COLO829 (cell line): ENCODE data around the gene HNRNPA1.
A peak's percentile ranks its signal among the peaks of the same experiment; 100 is the strongest.
"Not testable (repeated sequence)": the region's sequence is repeated elsewhere in the genome, so short reads cannot be mapped to it uniquely, and the experiment has no call there.

Source experiments
- DNase-seq: peaks from one replicate; pipeline ENCODE4 v3.0.0; 2012; ENCODE audit warnings: low spot score

The HNRNPA1 gene

GRCh38 chr12:54299515-54300224 lies 19.1 kb downstream of the HNRNPA1 start:
- DNase-seq: no peak

DNA sequence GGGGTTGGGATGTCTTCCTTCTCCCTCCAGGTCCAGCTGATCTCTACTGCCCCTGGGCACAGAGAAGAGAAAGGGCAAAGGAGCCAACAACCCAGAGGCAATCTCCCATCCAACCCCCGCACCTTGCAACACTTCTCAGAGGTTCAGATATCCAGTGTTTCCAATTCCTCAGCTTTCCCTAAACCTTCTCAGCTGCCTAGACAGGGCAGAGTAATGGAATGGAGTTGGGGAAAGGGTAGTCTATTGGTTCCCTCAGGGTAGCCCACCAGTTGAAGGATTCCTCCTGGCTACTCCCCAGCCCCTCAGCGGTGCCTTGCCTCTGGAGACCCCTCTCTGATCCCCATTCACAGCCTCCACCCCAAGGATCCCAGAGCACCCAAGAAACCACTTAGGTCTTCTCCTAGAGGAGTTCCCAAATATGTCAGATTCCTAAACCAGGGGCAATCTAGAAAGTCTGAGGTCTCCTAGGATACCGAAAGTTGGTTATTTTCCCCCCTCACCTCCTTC lies 19.8 kb downstream of the HNRNPA1 start:
- no peak for DNase-seq

GRCh38 chr12:54300732-54301427 lies 20.4 kb downstream of the HNRNPA1 start, which contains the start of gene NFE2:
Gene NFE2 (minus strand): TSS chr12:54301015. CDS start chr12:54295248, 5,767 bp downstream.
- peak; percentile 41 for DNase-seq

GRCh38 chr12:54301428-54302048 lies 21.0 kb downstream of the HNRNPA1 start:
- no peak for DNase-seq

- no peak for DNase-seq
Observed at GRCh38 chr12:54303640-54304039, 23.1 kb downstream of the HNRNPA1 start.

- DNase-seq: no peak
Observed at GRCh38 chr12:54304187-54304810, 23.8 kb downstream of the HNRNPA1 start.

DNA sequence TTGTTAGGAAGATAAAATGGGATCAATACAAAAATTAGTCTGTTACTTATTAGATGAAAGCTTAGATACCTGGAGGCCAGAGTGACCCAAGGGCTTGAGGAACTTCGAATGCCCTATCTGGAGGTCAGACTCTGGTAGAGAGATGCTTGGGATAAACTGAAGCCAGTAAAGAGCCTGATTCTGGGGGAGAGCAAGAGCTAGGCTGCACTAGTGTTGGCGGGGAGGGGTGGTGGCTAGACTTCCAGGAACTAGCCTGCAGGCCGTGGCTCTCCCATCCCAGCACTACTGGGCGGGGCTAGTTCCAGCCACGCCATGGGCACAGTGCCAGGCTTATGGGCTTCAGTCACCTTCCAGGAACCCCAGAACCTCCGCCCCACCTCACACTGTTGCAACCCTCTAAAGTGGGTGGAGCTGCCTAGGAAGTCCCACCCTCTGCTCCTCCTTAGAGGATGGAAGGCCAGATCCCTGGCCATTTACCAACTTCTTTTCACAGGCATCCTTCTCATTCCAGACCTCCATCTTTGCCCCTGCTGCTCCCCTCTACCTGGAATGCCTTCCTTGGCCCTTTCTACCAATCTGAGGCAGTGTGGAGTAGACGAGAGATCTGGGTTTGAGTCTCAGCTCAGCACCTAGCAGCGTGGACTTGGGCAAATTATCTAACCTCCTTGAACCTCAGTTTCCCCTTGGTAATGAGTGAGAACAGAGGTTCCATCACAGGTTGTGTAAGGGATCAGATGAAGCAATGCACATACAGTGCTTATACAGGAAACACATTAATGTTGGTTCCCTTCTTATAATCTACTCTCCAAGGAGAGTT lies 26.6 kb downstream of the HNRNPA1 start:
- no peak for DNase-seq

GRCh38 chr12:54311051-54311450 lies 30.5 kb downstream of the HNRNPA1 start:
- no peak for DNase-seq

- DNase-seq: not testable (repeated sequence)
Observed at GRCh38 chr12:54312309-54312708, 31.8 kb downstream of the HNRNPA1 start.

DNA sequence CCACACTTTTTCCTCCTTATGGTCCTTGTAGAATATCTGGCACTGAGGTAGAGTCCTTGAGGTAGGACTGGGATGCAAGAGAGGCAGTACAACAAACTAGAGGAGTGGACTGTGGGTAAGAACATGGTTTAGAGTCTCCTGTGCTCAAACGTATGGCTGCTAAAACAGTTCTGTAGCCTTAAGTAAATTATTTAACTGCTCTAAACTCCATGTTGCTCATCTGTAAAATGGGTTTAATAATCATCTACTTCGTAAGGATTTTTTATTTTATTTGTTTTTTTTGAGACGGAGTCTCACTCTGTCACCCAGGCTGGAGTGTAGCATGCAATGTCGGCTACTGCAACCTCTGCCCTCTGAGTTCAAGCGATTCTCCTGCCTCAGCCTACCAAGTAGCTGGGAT lies 40.8 kb downstream of the HNRNPA1 start:
- no peak for DNase-seq

DNA sequence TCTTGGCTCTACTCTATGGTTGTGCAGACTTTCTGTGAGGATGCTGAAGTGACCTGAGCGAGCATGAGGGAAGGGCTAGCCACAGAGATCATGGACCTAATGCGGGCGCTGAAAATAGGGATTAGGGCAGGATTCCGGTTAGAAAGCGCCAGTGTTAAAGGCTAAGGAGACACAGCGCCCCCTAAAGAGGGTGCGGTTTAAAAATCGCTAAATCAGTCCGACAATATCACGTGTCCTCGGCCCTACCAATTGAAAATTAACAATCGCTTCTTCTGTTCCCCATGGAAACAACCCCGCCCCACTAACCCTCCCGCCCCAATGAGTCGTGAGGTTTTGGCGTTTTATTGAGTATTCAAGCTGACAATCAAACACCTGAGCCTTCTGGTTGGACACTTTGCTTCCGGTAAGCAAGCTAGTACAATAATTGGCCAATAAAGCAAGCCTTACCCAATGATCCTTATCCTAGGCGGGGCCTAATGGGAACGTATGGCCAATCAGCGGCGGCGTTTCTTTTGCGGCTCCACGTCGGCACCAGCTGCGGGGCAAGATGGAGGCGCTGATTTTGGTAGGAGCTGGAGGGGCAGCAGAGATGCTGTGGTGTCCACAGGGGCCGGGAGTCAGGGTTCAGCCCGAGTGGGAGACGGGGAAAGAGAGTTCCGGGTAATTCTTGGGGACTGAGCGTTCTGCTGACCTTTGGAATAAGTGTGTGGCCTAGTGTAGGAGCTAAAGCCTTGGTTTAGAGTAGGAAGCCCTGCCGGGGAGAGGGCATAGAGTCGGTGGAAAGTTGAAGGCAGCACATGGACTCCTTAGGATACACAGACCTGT lies 44.3 kb downstream of the HNRNPA1 start, which contains the start of gene COPZ1:
TSS of gene COPZ1 (plus strand) at position 515 of the 825 bp plus-strand sequence. CDS start at position 548, 33 bp downstream.
- DNase-seq: peak; percentile 99

DNA sequence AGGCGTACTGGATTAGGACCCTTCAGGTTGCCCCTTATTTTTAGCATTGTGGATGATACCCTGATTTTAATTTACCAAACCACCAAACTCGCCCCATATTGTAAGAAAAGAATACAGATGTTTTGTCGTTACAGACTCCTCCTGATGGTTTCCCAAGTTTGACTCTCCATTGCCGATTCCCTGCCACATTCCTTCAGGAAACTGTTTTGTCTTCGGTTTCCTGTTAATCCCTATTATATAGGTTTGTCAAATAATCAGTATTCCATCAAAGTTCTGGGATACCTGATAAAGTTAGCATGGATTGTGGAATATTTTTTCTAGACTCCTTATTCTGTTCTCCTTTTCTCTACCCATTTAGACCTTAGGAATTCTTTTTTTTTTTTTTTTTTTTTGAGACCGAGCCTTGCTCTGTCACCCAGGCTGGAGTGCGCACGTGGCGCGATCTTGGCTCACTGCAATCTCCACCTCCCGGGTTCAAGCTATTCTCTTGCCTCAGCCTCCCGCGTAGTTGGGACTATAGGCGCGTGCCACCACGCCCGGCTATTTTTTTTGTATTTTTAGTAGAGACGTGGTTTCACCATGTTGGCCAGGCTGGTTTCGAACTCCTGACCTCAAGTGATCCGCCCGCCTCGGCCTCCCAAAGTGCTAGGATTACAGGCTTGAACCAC lies 45.0 kb downstream of the HNRNPA1 start:
- not testable (repeated sequence) for DNase-seq

DNA sequence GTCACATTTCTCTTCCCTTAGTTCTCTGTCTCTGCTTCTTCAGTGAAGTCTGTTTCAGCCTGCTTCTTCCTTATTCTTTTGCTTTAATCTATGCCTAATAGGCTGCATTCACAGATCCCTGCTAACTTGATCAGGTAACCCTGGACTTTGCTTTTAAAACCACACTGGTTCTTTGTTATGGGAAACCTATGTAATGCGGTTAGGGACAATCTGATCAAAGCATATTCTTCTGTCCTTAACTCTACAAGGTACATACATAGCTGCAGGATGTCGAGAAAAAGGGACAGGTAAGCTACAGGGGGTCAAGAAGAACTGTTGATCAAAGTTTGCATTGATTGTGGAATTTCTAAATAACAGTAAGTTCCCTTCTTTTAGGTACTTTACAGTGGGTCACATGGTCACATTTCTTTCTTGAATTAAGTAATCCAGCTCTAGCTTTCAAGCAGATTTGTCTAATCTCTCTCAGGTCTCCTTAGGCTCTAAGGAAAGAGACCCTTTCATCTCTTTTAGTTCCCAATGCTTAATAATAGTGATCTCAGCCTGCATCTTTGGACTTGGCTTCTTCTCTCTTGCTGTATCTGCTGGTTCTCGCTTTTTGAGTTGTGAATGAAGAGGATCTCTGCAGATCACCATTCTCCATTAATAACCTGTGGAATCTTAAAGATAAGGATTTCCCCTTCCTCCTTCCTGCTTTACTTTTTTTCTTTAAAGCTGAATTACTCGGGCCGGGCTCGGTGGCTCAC lies 48.2 kb downstream of the HNRNPA1 start:
- DNase-seq: no peak

DNA sequence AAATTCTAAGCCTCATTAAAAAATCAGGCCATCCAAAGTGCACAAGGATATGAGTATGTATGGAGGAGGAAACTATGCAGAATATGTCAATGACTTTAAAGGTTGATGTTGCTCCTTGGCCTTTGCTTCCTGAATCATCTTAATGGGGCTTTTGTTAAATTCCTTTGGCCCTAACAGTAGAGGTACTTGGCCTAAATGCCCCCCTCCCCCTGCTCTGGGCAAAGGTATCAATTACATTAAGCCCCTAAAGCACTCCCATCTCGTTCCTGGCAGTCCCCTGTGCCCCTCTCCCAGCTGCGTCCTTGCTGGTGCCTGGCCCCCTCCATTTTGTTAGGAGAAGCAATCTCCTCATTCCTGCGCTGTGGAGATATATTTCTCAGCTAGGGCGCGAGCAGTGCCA lies 49.2 kb downstream of the HNRNPA1 start:
- peak; percentile 63 for DNase-seq

GRCh38 chr12:54330442-54330841 lies 49.9 kb downstream of the HNRNPA1 start:
- no peak for DNase-seq

DNA sequence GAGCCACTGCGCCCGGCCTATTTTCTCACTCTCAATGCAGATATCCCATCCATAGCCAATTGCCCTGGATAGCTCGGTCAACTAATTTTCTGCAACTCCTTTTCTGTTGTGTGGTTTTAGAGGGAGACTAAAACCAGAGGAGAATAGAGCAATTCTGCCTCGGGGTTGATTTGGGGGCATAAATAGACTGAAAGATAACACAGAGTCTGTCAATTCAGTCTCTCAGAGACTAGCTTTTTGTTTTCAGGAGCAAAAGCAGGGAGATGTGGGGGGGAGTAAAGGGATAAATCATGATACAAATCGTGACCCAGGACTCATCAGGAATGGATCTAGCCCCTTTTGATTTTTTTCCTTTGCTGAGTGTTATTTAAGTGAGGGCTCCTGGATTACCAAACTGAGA lies 50.9 kb downstream of the HNRNPA1 start:
- peak; percentile 85 for DNase-seq

- DNase-seq: no peak
Observed at GRCh38 chr12:54333420-54334034, 53.0 kb downstream of the HNRNPA1 start.
